Colon (tissue), 2 donors: ENCODE data around the gene POLE.
"Not testable (repeated sequence)": the region's sequence is repeated elsewhere in the genome, so short reads cannot be mapped to it uniquely, and the experiment has no call there.

Experiments
- FAIRE-seq: peaks from 2 replicates; lab custom pipeline; 2012; peaks lifted over from hg19 to GRCh38; lab: Jason Lieb, UNC
- donor health status: control.
- donor health status: control.

The POLE gene

DNA sequence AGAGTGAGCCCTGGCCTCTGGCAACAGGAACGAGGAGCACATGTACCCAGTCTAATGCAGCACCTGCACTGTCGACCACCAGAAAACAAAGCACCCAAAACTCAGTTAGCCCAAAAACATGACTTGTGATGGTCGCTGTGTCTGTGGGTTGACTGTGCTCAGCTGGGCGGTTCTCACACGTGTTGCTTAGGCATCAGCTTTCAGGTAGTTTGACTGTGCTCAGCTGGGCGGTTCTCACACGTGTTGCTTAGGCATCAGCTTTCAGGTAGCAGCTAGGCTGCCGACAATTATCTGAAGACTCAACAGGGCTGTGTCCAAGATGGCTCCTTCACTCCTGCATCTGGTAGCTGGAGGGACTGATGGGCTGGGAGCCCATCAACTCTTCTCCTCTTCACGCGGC is 75.5 kb downstream of the POLE start:
- no peak for FAIRE-seq

GRCh38 chr12:132610866-132611602 is 76.1 kb downstream of the POLE start:
- no peak for FAIRE-seq

DNA sequence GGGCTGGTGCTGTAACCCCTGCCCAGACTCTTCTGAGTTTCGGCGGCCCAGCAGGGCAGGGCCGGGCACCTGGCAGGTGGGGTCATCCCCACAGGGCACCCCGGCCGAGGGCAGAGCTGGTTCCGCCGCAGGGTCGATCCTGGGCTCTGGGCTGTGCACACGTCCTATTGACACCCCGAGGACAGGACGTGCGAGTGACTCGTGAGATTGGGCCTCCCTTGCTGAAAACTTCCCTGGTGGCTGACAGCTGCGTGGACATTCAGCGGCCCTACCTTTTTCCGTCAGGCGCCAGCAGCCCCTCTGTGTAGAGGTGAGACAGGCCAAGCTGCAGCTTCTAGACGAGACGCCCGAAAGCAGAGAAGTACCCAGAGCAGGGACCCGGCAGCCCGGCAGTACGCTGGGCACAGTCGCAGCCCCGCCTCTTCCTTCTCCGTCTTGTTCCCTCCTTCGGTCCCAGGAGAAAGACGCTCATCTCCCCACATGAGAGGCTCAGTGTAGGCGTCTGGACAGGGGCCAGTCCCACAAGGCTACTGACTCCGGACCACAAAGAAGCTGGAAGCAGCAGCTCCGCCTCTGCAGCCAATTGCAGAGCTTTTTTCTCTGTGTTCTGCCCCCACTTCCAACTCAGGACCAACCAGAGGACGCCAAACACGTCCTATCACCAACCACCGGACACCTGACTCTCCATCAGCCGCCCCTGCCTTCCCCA is 76.9 kb downstream of the POLE start, which contains the start of gene LRCOL1:
Gene LRCOL1 (minus strand): TSS at position 532 of the 709 bp plus-strand sequence. CDS start 4,331 bp downstream, outside the sequence.
- FAIRE-seq, result no peak

GRCh38 chr12:132608231-132609171 is 78.6 kb downstream of the POLE start:
- FAIRE-seq, result no peak

- no peak for FAIRE-seq
These were observed 80.2 kb downstream of the POLE start for GRCh38 chr12:132606927-132607326.

DNA sequence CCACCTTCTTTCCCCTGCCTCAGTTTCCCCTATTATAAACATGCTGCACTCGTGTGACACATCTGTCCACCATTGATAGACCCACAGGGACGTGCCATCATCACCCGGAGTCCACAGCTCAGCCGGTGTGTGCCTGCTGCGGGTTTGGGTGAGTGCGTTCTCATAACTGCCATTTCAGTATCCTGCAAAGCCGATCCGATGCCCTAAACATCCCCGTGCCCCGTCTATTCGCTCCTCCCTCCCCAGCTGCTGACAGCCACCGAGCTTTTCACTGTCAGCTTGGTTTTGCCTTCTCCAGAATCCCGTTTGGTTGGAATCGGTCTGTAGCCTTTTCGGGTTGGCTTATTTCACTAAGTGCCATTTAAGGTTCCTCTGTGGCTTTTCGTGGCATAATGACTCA is 80.7 kb downstream of the POLE start:
- no peak for FAIRE-seq

- no peak for FAIRE-seq
These were observed 81.2 kb downstream of the POLE start for GRCh38 chr12:132605892-132606291.

- no peak for FAIRE-seq
These were observed 82.3 kb downstream of the POLE start for GRCh38 chr12:132604668-132605441.

GRCh38 chr12:132604151-132604618 is 83.0 kb downstream of the POLE start:
- no peak for FAIRE-seq

DNA sequence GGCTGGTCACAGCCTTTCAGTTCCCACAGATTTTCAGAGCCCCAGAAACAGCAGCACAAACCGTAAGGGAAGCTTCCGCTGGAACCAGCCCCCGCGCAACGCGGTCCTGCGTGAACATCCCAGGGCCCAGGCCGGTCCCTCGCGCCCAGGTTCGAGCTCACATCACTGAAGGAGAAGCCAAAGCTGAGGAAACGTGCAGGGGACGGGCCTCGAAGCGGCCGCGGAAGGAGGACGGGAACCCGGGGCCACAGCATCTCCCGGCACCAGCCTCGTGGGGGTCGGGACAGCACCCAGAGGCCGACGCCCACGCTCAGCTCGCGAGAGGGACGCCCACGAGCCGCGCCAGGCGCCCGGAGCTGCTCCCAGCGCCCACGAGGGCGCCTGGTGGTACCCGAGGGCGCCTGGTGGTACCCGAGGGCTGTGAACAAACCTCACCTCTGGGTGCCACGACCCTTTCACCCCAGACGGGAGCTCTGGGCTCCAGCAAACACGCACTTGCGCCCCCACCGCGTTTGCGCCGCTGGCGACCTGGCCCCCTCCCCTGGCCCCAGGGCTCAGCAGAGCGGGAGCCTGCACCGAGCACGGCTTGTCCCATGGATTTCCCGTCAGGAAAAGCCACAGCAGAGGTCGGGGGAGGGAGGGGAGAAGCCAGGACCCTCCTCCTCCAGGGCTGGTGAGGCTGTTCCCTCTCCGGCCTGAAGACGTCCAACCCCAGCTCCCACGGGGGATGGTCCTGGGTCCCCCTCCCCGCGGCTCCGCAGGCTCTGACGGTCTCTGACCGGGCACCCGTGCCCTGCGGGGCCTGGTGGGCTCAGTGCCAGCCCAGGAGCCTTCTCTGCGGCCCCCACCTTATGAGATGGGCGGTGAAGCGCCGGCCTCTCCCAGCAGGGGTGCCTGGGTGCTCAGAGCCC is 83.6 kb downstream of the POLE start:
- FAIRE-seq, result no peak

GRCh38 chr12:132602572-132603239 is 84.4 kb downstream of the POLE start:
- no peak for FAIRE-seq

DNA sequence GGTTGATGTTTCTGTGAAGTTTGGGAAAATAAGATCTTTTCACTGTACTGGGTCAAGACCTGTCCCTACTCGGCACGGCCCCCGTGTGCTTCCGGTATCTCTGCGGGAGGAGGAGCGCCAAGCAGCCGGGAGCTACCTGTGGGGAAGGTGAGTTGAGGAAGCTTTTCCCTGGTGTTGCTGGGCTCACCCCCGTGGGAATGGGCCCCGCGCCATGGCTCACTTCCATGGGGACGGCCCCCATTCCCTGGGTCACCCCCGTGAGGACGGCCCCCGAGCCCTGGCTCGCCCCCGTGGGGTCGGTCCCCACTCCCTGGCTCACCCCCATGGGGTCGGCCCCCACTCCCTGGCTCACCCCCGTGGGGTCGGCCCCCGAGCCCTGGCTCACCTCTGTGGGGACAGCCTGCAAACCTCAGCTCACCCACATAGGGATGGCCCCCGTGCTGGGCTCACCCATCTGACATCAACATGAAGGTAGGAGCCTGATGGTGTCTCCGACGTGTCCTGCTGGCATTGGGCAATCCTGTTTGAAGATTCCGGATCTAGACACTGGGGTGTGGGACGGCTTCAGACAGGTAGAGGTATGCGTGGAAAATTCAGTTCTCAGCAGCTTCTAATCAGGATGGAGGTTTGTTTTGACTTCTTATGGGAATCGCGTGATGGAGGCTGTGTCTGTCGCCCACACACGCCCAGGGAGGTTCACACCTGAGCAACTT is 85.8 kb downstream of the POLE start:
- FAIRE-seq, result no peak

DNA sequence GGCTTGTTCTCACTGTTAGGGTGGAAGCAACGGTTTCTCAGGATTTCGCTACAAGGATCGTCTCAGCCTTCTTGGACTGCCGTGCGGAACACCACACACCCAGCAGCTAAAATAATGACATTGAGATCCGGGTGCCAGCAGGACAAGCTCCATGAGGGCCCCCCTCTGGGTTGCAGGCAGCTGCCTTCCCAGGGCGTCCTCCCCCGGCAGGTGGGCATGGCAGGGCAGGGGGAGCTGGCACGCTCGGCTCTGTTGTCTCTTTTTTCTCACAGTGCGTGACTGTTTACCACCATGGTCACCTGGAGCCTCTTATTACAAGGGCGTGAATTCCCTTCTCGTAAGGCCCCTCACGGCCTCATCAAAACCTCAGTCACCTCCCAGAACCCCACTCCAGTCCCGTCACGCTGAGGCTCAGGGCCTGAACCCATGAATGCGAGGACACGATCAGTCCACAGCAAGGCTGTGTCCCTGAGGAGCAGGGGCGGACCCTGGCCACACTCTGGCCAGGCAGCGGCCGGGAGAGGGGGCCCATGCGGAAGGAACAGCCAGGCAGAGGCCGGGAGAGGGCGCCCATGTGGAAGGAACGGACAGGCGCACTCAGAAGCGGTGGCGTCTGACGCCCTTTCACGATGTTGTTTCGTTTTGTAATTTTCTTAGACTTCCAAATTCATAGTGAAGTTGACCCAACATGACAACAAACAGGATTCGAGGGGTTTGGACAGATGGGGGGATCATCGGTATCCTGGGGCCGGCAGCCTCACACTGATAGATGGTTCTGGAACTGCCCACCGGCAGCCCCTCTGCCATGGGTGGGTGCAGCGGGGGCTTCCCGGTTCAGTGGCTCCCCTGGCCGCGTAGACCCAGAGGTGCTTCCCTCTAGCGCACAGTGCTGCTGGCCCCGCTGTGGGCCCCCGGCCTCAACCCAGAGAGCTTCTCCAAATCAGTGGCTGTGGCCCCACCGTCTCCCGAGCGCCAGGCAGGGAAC is 86.8 kb downstream of the POLE start:
- no peak for FAIRE-seq

GRCh38 chr12:132599502-132599901 is 87.6 kb downstream of the POLE start:
- FAIRE-seq, result not testable (repeated sequence)

DNA sequence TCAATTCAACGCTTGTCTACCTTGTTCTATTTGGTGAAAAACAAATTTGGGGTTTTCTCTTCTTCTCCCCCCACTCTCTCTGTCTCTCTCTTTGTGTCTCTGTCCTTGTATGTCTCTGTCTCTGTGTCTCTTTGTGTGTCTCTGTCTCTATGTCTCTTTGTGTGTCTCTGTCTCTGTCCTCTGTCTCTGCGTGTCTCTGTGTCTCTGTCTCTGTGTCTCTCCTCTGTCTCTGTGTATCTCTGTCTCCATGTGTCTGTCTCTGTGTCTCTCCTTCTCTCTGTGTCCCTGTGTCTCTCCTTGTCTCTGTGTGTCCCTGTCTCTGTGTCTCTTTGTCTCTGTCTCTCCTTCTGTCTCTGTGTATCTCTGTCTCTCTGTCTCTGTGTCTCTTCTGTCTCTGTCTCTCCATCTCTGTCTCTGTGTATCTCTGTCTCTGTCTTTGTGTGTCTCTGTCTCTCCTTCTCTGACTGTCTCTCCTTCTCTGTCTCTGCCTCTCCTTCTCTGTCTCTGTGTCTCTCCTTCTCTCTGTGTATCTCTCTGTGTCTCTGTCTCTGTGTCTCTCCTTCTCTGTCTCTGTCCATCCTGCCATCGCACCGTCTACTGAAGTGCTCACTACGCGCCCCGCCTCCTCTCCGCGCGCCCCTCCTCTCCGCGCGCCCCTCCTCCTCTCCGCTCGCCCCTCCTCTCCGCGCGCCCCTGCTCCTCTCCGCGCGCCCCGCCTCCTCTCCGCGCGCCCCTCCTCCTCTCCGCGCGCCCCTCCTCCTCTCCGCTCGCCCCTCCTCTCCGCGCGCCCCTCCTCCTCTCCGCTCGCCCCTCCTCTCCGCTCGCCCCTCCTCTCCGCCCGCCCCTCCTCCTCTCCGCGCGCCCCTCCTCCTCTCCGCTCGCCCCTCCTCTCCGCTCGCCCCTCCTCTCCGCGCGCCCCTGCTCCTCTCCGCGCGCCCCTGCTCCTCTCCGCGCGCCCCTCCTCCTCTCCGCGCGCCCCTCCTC is 89.5 kb downstream of the POLE start:
- FAIRE-seq, result no peak

GRCh38 chr12:132596016-132596415 is 91.1 kb downstream of the POLE start:
- FAIRE-seq, result no peak

- no peak for FAIRE-seq
These were observed 92.0 kb downstream of the POLE start for GRCh38 chr12:132595183-132595582.
